Anterior cingulate cortex (tissue), 58 donors: Measurements from ENCODE around the gene LSS.
"Not testable (repeated sequence)": the region's sequence is repeated elsewhere in the genome, so short reads cannot be mapped to it uniquely, and the experiment has no call there.

ENCODE experiments used
- DNase-seq, 58 donors: peaks; one replicate each; lab custom pipeline; 2025; lab: John Stamatoyannopoulos, UW

The LSS gene

DNA sequence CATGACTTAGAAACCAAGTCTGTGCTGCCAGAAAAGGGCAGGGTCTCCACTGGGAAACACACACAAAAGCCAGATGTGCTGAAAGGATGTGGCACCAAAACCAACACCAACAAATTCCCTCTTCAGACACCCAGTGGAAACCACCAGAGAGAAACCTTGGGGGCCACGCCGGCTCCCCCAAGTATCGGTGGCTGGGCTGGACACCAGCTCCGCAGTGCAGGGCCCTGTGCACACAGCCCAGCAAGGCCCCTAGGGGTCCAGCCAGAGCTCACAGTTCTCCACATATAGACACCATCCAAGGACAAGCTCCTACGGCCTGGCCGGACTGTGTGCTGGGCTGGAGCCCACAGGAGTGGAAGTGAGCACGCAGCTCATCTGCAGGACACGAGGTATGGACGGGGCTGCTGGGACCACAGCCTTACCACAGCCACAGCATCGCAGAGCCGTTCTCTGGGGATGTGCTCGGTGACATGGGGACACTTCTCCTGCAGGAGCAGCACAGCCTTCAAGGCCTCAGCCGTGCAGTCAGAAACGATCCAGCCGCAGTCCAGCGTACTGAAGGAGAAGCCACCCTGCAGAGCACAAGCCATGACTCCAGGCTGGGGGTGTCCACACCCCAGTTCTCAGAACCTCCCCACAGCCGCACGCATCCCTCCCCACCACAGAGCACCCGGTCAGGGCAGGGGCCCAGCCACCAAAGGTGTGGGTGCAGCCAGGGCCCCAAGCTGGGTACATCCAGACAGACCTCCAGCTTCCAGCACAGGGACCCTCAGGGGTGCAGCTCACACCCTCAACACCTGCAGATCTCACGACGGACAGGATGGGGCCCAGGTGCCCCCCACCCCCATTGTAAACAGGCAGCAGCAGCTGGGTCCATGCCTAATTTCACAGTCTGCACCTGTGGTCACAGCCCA, 21.3 kb downstream of the LSS start:
- no peak for DNase-seq

DNA sequence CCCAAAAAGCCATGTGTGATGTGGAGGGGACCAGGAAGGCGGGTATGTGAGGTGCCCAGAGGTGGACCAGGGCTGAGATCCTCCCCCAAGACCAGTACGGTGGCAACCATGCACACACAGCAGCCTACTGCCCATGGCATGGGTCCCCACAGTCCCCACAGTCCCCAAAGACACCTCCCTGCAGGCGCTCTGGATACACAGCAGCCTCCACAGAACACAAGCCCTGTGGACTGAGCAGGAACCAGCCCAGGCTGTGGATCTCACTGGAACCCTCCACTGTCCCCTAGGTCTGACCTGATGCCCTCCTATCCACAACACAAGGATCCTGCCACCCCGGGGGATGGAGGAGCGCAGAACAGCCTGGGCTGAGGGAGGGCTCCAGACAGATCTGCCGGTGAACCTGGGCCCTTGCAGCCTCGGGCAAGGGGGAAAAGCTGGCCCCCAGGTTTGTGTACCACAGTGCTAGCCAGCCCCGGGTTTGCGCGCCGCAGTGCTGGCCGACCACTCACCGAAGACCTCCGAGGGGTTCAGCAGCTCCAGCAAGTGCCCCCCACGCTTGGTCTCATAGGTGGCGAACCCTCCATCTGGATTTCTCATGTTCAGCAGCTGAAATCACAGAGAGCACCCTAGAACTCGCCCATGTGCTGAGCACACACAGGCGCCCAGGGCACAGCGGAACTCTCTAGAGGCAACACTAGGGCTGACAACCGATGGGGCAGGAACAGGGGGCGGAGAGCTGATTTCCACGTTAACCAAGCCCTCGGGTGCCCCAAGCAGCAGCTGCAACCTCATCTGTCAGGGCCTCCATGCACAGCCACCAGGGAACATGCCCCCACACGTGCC, 22.2 kb downstream of the LSS start:
- DNase-seq, result no peak

GRCh38 chr21:46205766-46206162, 22.8 kb downstream of the LSS start:
- DNase-seq, result no peak

GRCh38 chr21:46205166-46205565, 23.4 kb downstream of the LSS start:
- no peak for DNase-seq

- no peak for DNase-seq
Observed at GRCh38 chr21:46203203-46203600, 25.4 kb downstream of the LSS start.

GRCh38 chr21:46202592-46203202, 25.9 kb downstream of the LSS start:
- DNase-seq, result no peak

DNA sequence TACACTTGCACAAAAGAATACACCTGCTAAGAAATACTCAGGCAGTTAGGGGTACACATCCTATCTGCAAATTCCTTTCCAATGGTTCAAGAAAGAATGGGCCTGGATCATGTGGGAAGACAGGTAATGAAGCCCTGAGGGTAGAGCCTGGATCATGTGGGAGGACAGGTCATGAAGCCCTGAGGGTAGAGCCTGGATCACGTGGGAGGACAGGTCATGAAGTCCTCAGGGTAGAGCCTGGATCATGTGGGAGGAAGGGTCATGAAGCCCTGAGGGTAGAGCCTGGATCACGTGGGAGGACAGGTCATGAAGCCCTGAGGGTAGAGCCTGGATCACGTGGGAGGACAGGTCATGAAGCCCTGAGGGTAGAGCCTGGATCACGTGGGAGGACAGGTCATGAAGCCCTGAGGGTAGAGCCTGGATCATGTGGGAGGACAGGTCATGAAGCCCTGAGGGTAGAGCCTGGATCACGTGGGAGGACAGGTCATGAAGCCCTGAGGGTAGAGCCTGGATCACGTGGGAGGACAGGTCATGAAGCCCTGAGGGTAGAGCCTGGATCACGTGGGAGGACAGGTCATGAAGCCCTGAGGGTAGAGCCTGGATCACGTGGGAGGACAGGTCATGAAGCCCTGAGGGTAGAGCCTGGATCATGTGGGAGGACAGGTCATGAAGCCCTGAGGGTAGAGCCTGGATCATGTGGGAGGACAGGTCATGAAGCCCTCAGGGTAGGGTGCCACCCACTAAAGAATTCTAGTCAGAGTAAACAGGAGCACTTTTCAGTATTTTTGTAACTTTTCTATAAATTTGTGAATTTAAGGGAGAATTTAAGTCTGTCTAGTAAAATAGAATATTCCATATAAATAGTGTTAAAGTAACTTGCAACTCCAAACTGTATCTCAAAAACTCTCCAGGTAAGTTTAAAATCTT, 27.4 kb downstream of the LSS start:
- DNase-seq, result not testable (repeated sequence)

GRCh38 chr21:46199436-46200373, 28.9 kb downstream of the LSS start:
- DNase-seq, result no peak

DNA sequence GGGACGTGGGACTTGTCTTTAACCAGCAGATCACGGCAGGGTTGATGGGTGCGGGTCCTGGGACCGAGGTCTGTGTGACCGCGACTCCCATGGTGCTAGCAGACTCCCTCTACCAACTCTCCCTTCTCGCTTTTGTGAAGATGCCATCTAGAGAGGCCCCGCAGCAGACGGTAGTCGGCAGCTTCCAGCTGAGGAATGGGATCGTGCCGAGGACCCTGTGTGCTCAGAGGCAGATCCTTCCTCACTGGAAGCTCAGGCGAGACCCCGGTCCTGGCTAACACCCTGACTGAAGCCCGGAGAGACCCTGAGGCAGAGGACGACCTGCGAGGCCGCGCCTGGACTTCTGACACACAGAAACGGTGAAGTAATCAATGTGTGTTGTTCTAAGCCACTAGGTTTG, 31.8 kb downstream of the LSS start:
- no peak for DNase-seq

GRCh38 chr21:46195595-46196195, 32.9 kb downstream of the LSS start:
- DNase-seq, result no peak

GRCh38 chr21:46194374-46195334, 33.9 kb downstream of the LSS start:
- DNase-seq, result no peak

DNA sequence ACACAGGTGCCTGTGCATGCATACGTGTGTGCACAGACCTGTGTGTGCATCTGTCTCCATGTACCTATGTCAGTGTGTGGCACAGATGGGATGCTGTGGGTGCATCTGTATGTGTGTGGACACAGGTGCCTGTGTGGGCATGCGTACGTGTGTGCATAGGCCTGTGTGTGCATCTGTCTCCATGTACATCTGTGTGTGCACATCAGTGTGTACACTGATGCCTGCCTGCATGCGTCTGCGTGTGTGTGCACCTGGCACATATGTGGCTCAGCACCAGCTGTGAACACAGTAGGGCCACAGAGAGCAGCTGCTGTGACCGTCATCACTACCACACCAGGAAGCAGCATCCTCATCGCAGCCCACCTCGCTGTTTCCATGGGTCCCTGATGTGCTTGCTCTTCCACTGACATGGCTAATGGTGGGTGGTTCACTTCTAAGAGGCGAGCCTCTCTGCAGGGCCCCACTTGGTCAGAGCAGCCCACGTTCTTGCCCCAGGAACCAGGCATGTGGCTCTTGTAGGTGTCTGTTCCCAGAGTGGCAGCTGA, 34.7 kb downstream of the LSS start:
- DNase-seq, result no peak

DNA sequence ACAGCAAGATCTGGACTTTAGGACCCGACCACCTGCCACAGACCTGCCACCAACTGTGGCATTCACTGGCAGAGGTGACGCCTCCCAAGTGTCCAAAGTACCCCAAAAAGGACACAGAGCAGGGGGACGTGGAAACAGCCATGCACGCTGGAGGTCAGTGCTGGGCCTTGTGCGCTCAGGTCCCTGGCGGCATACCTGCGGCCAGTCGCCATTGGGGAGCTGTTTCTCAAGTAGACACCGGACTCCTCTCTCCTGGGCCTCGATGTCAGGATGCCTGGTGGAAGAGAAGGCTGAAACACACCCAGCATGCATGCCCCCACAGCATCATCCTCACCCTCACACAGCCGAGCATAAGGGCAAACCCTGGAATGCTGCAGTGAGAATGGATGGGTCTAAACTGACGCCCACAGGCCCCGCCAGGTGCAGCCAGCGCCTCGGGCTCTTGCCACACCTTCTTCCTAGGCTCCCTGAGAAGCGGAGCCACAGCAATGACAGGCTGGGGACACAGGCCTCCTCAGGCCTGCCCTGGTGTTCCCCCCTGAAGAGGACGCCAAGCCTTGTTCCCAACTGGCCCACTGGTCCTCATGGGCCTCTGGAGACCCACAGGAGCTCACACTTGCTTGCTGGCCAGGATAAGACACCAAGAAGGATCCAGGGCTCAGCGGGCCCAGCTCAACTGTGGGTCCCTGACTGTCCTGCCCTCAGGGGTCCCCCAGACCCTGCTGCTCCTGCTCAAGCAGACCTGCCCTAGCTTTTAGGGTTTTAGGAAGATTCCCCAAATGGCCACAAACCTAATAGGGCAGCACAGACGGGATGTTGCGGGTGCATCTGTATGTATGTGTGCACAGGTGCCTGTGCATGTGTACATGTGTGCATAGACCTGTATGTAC, 36.6 kb downstream of the LSS start:
- no peak for DNase-seq

- DNase-seq, result no peak
Observed at GRCh38 chr21:46191257-46191685, 37.3 kb downstream of the LSS start.

DNA sequence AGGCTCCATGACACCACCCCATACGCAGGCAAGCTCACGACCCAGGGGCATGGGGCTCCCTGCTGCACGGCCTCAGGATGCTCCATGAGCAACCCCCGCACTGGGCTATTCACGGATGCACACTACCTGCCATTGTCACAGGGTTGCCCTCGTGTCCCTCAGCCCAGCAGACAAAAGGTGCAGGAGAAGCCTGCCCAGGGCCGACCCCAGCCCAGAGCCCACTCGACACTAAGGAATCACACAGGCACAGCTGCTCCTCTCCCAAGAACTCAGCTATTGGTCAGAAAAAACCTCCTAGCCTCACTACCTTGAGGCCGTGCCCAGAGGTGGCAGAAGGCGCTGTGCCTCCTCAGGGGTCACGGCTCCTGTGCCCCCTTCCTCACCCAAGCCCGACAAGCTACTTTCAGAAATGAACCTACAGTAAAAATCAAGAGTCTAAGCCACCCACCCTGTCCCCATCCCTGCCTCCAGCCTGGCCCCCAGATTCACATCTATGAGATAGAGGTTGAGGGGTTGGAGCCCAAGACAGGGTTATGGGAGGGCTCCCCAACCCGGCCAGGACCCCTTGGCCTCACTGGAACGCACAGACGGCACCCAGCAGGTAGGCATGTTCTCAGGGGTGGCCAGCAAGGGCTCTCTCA, 38.0 kb downstream of the LSS start:
- DNase-seq, result no peak
